HG03066 (cell line): ENCODE measurements around the gene TIMM10.

Experiments used
- ATAC-seq: cut with Tn5 transposase; IDR thresholded peaks from one replicate; pipeline ENCODE4 v1.9.1; 2021; ENCODE audit warnings: low read depth; ENCODE audit not compliant: unreplicated experiment

TIMM10 gene

GRCh38 chr11:57487021-57487778, 43.4 kb downstream of the TIMM10 start:
- no peak for ATAC-seq

GRCh38 chr11:57485217-57485990, 45.1 kb downstream of the TIMM10 start:
- no peak for ATAC-seq

- peak; percentile 56 for ATAC-seq
These were observed 46.3 kb downstream of the TIMM10 start for GRCh38 chr11:57484141-57484710.

- no peak for ATAC-seq
These were observed 47.0 kb downstream of the TIMM10 start for GRCh38 chr11:57483562-57483918.

- ATAC-seq, result no peak
These were observed 47.6 kb downstream of the TIMM10 start for GRCh38 chr11:57482782-57483561.

GRCh38 chr11:57481915-57482781, 48.4 kb downstream of the TIMM10 start:
- no peak for ATAC-seq

GRCh38 chr11:57481315-57481714, 49.2 kb downstream of the TIMM10 start:
- ATAC-seq, result no peak

GRCh38 chr11:57480409-57481137, 50.0 kb downstream of the TIMM10 start:
- ATAC-seq, result no peak

- ATAC-seq, result no peak
These were observed 50.6 kb downstream of the TIMM10 start for GRCh38 chr11:57479911-57480310.

- ATAC-seq, result no peak
These were observed 51.4 kb downstream of the TIMM10 start for GRCh38 chr11:57479021-57479663.
